Progenitor cell of endocrine pancreas (in vitro differentiated cells): Measurements from ENCODE around the gene LRRC56. TPM values are rescaled to one million over a fixed set of nuclear protein-coding genes. Genes with fewer than 3 reads are reported as not detected.

Experiments
- DNase-seq: peaks from one replicate; pipeline ENCODE4 v3.0.0; 2021; ENCODE audit warnings: low spot score; ENCODE audit not compliant: unreplicated experiment
- H3K27ac Mint-ChIP-seq: 2 replicates; pipeline ENCODE4 v1.8.0; 2021; ENCODE audit warnings: mild to moderate bottlenecking, moderate library complexity, mixed read lengths
- H3K27me3 Mint-ChIP-seq: 2 replicates; pipeline ENCODE4 v1.8.0; 2021; ENCODE audit warnings: mixed read lengths
- H3K36me3 Mint-ChIP-seq: 2 replicates; pipeline ENCODE4 v1.8.0; 2022; ENCODE audit warnings: mixed read lengths; ENCODE audit not compliant: insufficient read depth
- H3K4me1 Mint-ChIP-seq: 2 replicates; pipeline ENCODE4 v1.8.0; 2021; ENCODE audit warnings: low read depth, mixed read lengths
- H3K4me3 Mint-ChIP-seq: 2 replicates; pipeline ENCODE4 v1.8.0; 2021; ENCODE audit warnings: low read depth, mild to moderate bottlenecking, moderate library complexity, mixed read lengths
- H3K9me3 Mint-ChIP-seq: 2 replicates; pipeline ENCODE4 v1.8.0; 2021; ENCODE audit warnings: low read depth, mixed read lengths
- CTCF ChIP-seq: fragments of 200-600 bp; sonication (generic); IDR thresholded peaks from one replicate; pipeline ENCODE4 v1.5.0; 2021; ENCODE audit warnings: antibody characterized with exemption, mild to moderate bottlenecking; ENCODE audit not compliant: unreplicated experiment
- total RNA-seq: library from RNA; stranded (reverse); gene quantifications from 2 replicates; pipeline ENCODE4 v1.2.1, GENCODE V29; 2021

The LRRC56 gene
- total RNA-seq, 1 donor from 2014 or later = 5.4 TPM

GRCh38 chr11:589798-590197, 52.5 kb downstream of the LRRC56 start:
- Mint-ChIP-seq H3K27me3 (no peaks in the 10 kb centered on the region), H3K9me3 (no peaks in the 10 kb centered on the region), H3K27ac (no peak overlapping the region), H3K36me3 (peaks cover 24% of the 10 kb centered on the region), H3K4me1 (no peaks in the 10 kb centered on the region), H3K4me3 (no peak overlapping the region)
- TF ChIP-seq CTCF = no peak
- no peak for DNase-seq

GRCh38 chr11:590997-591396, 53.7 kb downstream of the LRRC56 start:
- H3K36me3 Mint-ChIP-seq = peaks cover 25% of the 10 kb centered on the region

GRCh38 chr11:592501-592900, 55.2 kb downstream of the LRRC56 start:
- no peaks in the 10 kb centered on the region for H3K4me1 Mint-ChIP-seq
- H3K9me3 Mint-ChIP-seq = no peaks in the 10 kb centered on the region
- no peak for TF ChIP-seq CTCF
- no peak overlapping the region for H3K4me3 Mint-ChIP-seq
- no peak for DNase-seq
- H3K36me3 Mint-ChIP-seq = peaks cover 24% of the 10 kb centered on the region
- peak overlapping the region; percentile 31 for H3K27ac Mint-ChIP-seq
- no peaks in the 10 kb centered on the region for H3K27me3 Mint-ChIP-seq

More at GRCh38 chr11:590997-591396, 53.7 kb downstream of the LRRC56 start:
- no peak overlapping the region for H3K27ac Mint-ChIP-seq
- no peak for DNase-seq
- no peak overlapping the region for H3K4me3 Mint-ChIP-seq
- no peaks in the 10 kb centered on the region for H3K9me3 Mint-ChIP-seq
- H3K27me3 Mint-ChIP-seq = no peaks in the 10 kb centered on the region
- no peak for TF ChIP-seq CTCF
- no peaks in the 10 kb centered on the region for H3K4me1 Mint-ChIP-seq

GRCh38 chr11:592918-593317, 55.6 kb downstream of the LRRC56 start:
- Mint-ChIP-seq H3K9me3 (no peaks in the 10 kb centered on the region), H3K27me3 (no peaks in the 10 kb centered on the region), H3K27ac (no peak overlapping the region), H3K4me1 (no peaks in the 10 kb centered on the region), H3K4me3 (no peak overlapping the region), H3K36me3 (peaks cover 24% of the 10 kb centered on the region)
- no peak for TF ChIP-seq CTCF
- no peak for DNase-seq

- peaks cover 21% of the 10 kb centered on the region for H3K36me3 Mint-ChIP-seq
Measured at GRCh38 chr11:593347-593746, 56.0 kb downstream of the LRRC56 start.

More at GRCh38 chr11:593347-593746, 56.0 kb downstream of the LRRC56 start:
- Mint-ChIP-seq H3K27me3 (no peaks in the 10 kb centered on the region), H3K27ac (no peak overlapping the region), H3K9me3 (no peaks in the 10 kb centered on the region), H3K4me3 (no peak overlapping the region), H3K4me1 (no peaks in the 10 kb centered on the region)
- no peak for DNase-seq
- no peak for TF ChIP-seq CTCF
